NCI-H1105 treated with DMSO at 0.1 percent for 48 hours (cell line): ENCODE results near the gene SLC17A8.
A peak's percentile ranks its signal among the peaks of the same experiment; 100 is the strongest.
"Not testable (repeated sequence)": the region's sequence is repeated elsewhere in the genome, so short reads cannot be mapped to it uniquely, and the experiment has no call there.

Experiments
- DNase-seq: peaks from one replicate; lab custom pipeline; 2025; lab: John Stamatoyannopoulos, UW

Gene SLC17A8

GRCh38 chr12:100427078-100427477 lies 70.2 kb downstream of the SLC17A8 start:
- DNase-seq, result no peak

- not testable (repeated sequence) for DNase-seq
Measured at GRCh38 chr12:100430251-100430650, 73.4 kb downstream of the SLC17A8 start.

DNA sequence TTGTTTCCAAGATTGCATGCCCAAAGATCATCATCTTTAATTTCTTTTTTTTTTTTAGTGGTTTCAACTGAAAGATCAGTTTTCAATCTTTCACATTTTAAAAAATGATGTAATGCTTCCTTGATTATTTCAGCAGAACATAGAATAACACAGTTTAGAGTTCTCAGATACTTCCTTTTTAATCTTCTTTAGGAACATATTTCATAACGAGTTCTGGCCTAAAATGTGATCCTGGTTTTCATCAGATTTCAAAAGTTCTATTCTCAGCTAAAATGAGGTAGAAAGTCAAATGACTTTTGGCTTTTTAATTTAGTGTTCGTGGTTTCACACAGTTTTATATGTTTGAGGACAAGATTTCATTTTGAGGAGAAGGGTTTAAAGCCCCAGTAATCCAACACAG lies 76.8 kb downstream of the SLC17A8 start:
- no peak for DNase-seq

DNA sequence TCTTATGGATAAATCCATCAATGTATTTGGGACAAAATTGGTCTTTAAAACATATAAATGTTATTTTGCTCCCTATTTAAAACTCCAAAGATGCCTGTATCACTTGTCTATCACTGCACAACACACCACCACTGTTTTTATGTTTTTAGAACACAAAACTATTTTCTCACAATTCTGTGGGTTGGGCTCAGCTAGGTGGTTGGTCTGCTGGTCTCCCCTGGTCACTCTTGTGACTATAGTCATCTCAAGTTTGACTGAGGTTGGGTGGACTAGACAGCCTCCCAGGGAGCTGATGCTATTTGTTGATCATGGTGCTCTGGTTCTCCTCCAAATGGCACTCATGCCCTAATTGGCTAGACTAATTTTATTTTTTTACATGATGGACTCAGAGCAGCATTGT lies 77.3 kb downstream of the SLC17A8 start:
- DNase-seq, result no peak

DNA sequence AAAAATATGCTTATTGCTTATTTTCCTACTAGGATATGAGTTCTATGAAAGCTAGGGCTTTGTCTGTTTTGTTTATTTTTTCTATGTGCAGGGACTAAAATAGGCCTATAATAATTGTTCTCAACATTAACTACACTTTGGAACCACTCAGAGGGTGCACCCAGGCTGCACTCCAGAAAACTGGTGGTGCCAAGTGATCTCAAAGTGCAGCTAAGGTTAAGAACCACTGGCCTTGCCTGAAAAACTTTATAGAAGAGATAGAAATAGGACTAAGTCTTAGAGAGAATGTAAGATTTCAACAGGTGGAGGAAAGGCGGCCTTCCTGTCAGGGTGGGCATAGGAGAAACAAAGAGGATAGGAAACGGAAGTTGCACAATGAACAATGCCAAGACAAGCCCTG lies 79.1 kb downstream of the SLC17A8 start:
- DNase-seq, result peak; percentile 25

DNA sequence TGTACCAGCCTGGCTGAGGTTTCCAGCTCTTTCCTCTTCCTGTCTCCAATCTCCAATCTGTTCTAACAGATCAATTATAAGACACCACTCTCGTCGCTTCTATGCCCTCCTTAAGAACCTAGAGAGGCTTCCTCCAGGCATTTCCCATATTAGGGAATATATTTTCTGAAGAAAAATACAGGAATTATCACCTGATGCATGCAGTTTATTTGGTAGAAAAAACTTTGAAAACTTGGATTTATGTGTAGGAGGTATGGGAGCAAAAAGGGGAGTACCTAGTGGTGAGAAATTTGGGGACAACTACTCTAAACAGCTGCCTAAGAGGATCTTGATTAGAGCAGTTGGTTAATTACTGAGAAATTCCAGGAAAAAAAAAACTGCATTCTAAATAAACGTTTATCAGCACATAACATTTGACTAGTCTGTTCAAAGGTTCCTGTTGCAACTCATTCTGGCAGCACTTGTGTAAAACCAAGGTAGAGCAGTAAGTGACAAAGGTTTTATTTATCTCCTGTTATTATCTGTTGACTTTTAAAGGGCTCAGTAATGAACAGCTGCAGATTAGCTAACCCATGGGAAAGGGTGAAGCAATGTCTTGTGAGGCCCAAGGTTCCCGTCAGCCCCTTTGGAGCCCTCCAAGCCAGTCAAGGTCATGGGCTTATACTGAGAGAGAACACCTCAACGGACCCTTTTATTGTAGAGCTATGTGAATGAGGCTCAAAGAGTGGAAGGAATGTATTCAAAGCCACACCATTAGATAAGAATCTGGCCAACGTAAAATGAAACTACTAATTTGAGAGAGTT lies 80.4 kb downstream of the SLC17A8 start:
- DNase-seq, result no peak

DNA sequence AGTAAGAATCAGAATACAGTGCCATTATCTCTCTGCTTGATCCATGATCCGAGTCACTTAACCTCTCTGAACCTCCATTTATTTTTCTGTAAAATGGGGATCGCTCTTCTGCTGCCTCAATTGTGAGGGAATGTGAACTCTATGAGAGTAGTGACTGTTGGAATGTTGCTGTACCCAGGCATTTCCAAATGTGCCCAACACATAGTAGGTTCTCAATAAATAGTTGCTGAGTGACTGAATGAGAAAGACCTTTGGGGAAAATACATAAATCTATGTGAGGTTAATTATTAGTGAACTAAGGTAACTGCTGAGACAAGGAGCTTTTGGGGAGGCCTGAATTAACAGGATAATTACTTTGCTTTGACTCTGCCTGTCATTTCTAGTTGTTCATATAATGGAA lies 82.9 kb downstream of the SLC17A8 start:
- DNase-seq, result no peak

GRCh38 chr12:100442403-100442802 lies 85.5 kb downstream of the SLC17A8 start:
- no peak for DNase-seq

- no peak for DNase-seq
Measured at GRCh38 chr12:100443434-100443833, 86.6 kb downstream of the SLC17A8 start.

DNA sequence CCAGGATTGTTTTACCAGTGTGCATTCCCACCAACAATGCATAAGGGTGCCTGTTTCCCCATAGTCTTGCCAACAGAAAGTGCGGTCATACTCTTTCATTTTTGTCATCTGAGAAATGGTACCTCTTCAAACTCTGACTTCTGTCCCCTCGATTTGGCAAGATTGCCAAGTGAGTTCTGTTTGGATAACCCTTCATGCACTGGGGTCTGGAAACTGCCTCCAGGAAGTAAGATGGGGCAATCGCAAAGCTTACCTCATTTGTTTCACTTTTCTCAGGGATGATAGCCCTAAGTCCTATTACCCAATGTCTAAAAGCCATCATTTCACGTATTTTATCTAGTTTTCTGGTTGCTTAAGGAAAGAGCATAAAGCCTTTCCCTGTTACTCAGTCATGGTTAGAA lies 88.2 kb downstream of the SLC17A8 start:
- no peak for DNase-seq

DNA sequence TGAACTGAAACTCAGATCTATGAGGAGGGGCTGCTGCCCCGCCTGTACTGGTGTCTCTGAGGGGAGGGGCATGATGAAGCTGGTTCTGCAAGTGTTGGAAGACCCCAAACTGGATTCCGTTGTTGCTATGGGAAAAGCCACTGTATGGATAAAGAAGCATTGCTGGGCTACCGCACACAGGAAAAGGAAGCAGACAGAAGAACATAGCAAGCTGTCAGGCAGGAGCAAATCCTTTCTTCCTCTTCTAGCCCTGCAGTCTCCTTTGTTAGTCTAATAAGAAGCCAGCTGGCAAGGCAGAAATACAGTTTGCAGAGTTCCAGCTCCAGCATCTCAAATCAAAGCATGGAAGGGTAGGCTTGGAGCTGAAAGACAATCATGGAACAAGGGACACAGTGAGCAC lies 90.5 kb downstream of the SLC17A8 start:
- DNase-seq, result no peak

- DNase-seq, result no peak
Measured at GRCh38 chr12:100448656-100449055, 91.8 kb downstream of the SLC17A8 start.

GRCh38 chr12:100450735-100451134 lies 93.9 kb downstream of the SLC17A8 start:
- peak; percentile 67 for DNase-seq

GRCh38 chr12:100453951-100454350 lies 97.1 kb downstream of the SLC17A8 start:
- no peak for DNase-seq

DNA sequence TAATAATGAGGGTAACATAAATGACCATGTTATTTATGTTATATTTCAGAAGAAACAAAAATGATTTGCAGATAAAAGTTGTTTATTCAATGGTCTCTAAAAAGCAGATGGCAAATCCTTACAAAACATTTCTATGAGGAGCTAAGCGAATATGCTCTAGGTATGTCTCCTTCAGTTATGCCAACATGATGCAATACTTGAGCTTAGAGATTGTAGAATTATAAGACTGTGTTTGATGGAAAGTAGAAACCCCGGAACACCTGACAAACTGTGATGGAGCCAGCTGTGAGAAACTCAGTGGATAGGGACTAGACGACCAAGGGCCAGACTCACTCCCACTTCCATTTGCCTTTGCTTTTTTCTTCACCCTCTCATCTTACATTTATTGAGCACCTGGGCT lies 99.0 kb downstream of the SLC17A8 start:
- no peak for DNase-seq

DNA sequence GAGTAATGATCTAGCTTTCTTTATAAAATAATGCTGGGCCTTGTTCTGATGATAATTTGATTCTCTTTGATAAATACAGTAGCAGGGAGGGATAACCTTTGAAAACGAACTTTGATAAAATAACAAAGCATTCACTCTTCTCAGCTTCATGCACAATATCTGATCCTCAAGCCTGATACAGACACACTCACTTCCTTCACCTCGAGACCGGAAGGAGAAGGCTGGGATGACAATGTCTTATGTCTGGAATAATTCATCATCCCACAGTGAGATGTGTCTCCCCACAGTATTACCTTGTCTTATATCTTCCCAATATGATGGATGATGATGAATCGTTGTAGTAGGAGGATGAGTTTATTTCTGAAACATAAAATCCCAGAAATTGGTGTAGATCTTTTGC lies 101.3 kb downstream of the SLC17A8 start:
- no peak for DNase-seq

GRCh38 chr12:100460702-100461101 lies 103.8 kb downstream of the SLC17A8 start:
- no peak for DNase-seq

- DNase-seq, result no peak
Measured at GRCh38 chr12:100461330-100461973, 104.6 kb downstream of the SLC17A8 start.

GRCh38 chr12:100463661-100464060 lies 106.8 kb downstream of the SLC17A8 start:
- no peak for DNase-seq

DNA sequence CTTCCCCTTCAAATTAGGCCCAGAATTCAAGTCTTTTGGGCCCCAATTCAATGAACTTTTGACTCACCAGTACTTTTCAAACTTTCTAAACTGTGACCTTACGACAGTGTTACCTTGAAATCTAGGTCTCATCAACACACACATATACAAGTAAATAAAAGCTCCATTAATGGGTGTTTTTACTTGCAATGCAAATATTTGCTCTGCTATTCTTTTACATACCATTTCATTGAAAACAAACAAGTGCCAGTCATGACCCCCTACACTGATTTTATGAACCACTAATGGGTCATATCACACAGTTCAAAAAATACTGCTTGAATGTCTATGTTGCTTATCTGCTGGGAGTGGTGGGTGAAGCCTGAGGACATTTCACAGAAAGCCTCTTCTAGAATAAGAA lies 107.7 kb downstream of the SLC17A8 start:
- DNase-seq, result no peak

DNA sequence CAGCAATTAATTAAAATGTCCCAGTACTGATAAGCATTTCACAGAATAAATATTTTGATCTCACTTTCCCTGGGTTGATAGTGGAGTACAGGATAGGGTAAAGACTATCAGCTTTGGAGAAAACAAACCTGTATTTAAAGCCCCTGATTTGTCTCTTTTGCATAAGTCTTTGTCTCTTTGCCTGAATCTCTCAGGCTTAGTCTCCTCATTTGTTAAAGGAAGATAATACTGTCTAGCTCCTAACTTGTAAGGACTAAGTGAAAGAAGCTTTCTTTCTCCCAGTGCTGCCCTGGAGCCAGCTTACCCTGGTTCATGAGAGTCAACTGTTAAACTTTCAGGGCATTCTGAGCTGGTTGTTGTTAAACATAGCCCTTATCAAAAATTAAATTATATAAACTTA lies 111.3 kb downstream of the SLC17A8 start:
- DNase-seq, result no peak
